Sciatic nerve (tissue), 2 donors: ENCODE data around the gene HBG2. TPM values are rescaled to one million over a fixed set of nuclear protein-coding genes. Genes with fewer than 3 reads are reported as not detected.
A peak's percentile ranks its signal among the peaks of the same experiment; 100 is the strongest.

Source experiments
- ATAC-seq: fragments of 200-7000 bp; cut with Tn5 transposase; one replicate; pipeline ENCODE4 v1.9.1; 2020; ENCODE audit warnings: mild to moderate bottlenecking, moderate library complexity
- DNase-seq: peaks from one replicate; pipeline ENCODE4 v3.0.0-alpha.2; 2020; ENCODE audit warnings: low spot score
- intact Hi-C: fragments of 100-400 bp; cut with DNase I; formaldehyde crosslinking; loops from one replicate; pipeline ENCODE4 v1.14.2; 2022
- total RNA-seq: library from RNA; stranded (reverse); fragmentation: NEBNext Ultra II Directional; extraction: Animal tissue kit (Norgen Biotek cat#: 25700); gene quantifications from one replicate; pipeline ENCODE4 v1.2.1, GENCODE V29; 2021
- donor health status: DM: no; HTN: no; CAD: no.
- donor health status: DM: no; HTN: no; CAD: no.

The HBG2 gene
- total RNA-seq, 1 donor from 2014 or later: 6.1 TPM

DNA sequence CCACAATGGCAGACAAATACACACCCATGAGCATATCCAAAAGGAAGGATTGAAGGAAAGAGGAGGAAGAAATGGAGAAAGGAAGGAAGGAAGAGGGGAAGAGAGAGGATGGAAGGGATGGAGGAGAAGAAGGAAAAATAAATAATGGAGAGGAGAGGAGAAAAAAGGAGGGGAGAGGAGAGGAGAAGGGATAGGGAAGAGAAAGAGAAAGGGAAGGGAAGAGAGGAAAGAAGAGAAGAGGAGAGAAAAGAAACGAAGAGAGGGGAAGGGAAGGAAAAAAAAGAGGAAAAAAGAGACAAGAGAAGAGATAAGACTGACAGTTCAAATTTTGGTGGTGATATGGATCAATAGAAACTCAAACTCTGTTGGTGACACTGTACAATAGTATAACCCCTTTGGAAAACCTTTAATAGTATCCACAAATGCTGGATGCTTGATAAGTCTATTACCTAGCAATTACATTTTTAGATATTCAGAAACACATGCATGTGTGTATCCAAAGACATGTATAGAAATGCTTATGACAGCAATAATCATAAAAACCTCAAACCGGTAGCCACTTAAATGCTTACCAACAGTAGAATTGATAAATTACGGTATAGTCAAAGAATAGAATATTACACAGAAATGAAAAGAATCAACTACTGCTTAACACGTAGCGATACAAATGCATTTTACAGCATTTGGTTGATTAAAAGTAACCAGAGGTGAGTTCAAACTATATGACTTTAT, 19.1 kb downstream of the HBG2 start:
- intact Hi-C loops: no loop called here
- ATAC-seq (no peak), DNase-seq (no peak)

DNA sequence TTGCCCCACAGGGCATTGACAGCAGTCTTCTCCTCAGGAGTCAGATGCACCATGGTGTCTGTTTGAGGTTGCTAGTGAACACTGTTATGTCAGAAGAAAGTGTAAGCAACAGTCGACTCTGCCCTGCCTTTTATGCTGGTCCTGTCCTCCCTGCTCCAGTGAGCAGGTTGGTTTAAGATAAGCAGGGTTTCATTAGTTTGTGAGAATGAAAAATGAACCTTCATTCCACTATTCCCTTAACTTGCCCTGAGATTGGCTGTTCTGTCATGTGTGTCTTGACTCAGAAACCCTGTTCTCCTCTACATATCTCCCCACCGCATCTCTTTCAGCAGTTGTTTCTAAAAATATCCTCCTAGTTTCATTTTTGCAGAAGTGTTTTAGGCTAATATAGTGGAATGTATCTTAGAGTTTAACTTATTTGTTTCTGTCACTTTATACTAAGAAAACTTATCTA, 20.2 kb downstream of the HBG2 start, which contains the start of gene HBD:
HBD (minus strand) TSS at position 103 of the 454 bp plus-strand sequence; CDS start at position 53, 50 bp downstream.
- intact Hi-C loops: no loop called here
- ATAC-seq: no peak
- no peak for DNase-seq

DNA sequence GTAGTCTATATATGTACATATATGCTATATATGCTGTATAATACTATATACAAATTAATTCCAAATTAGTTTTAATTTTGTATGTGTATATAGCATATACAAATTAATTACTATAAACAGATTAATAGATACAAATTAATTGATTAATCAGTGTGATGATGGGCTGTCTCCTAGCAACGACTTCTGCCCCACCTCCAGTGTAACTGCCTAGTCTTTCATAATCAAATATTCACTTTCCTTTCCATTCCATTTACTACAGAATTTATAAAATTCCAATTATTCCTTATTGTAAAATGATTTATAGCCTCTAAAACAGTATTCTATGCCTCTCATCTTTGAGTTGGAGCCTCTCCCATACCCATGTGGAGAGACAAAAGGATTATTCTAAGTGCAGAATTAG, 21.3 kb downstream of the HBG2 start:
- ATAC-seq (no peak), DNase-seq (no peak)
- intact Hi-C loops: no loop called here

DNA sequence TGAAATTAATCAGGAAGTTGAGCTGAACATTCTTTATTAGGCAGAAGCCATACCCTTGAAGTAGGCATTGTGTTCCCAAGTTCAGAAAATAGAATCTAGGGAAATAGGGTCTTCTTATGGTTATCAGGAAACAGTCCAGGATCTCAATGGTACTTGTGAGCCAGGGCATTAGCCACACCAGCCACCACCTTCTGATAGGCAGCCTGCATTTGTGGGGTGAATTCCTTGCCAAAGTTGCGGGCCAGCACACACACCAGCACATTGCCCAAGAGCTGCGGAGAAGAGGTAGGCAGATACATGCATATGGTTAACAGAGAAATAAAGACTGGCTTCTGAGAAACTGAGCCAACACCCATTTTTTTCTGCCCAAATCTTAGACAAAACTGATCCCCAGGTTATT, 21.8 kb downstream of the HBG2 start:
- intact Hi-C loops: no loop called here
- ATAC-seq: no peak
- DNase-seq: no peak

- ATAC-seq (no peak), DNase-seq (no peak)
- intact Hi-C loops: no loop called here
Observed at GRCh38 chr11:5232176-5232575, 22.4 kb downstream of the HBG2 start.

DNA sequence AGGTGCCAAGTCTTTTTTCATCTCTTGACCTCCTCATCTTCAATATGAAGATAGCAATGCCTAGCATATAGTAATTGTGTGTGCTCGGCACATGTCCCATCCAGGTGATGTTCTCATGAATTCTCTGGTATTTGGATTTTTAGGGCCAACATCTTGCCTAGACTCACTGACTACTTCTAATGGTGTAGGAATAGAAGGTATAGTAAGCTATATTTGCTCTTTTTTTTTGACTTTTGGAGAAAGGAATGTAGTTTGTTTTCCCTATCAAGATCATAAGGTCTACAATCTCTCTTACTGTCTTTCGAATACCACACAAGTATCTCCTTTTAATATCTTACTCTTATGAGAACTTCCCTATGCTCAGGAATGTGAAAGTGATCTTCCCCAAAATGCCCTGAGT, 23.5 kb downstream of the HBG2 start:
- DNase-seq (no peak), ATAC-seq (no peak)
- intact Hi-C loops: no loop called here

DNA sequence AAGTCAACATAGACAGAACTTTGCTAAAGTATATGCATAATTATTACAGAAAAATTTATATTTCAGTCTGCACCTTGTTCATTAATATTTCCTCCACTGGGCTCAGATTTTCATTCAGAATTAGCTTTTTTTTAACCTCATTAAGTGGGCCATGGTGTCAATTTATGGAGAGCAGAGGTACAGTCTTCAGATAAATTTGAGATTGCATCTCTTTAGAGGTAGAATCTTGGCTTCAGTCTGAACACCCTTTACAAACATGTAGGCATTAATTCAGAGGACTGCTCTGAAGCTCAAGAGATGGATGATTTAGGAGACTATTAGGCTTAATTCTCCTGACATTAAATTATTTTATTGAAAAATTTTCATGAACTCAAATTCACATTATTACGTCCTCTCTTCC, 24.3 kb downstream of the HBG2 start:
- intact Hi-C loops: no loop called here
- ATAC-seq: no peak
- no peak for DNase-seq

GRCh38 chr11:5229796-5230195, 24.8 kb downstream of the HBG2 start:
- no peak for DNase-seq
- intact Hi-C loops: no loop called here
- no peak for ATAC-seq

GRCh38 chr11:5229356-5229755, 25.2 kb downstream of the HBG2 start:
- intact Hi-C loops: no loop called here
- no peak for ATAC-seq
- DNase-seq: no peak

DNA sequence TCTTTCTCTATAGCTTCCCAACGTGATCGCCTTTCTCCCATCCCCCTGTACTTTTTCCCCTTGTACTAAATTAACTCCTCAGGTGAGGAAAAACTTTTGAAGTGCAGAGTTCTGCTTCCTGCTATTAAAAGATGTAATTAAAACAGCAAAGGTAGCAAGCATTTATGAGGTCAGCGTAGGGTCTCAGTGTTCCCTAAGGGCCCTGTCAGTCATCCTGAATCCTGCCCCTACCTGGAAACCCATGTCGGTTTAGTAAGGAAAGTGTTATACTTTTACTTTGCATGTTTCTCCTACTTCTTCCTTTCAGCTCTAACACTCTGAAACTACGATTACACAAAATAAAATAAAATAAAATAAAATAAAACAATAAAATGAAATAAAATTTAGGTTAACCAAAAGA, 26.5 kb downstream of the HBG2 start:
- no peak for ATAC-seq
- intact Hi-C loops: no loop called here

DNA sequence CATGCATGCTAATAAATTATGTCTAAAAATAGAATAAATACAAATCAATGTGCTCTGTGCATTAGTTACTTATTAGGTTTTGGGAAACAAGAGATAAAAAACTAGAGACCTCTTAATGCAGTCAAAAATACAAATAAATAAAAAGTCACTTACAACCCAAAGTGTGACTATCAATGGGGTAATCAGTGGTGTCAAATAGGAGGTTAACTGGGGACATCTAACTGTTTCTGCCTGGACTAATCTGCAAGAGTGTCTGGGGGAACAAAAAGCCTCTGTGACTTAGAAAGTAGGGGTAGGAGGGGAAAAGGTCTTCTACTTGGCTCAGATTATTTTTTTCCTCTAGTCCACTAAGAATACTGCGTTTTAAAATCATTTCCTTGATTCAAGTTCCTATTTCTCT, 26.9 kb downstream of the HBG2 start:
- intact Hi-C loops: no loop called here
- ATAC-seq (no peak), DNase-seq (no peak)

More for the DNA sequence above, 26.5 kb downstream of the HBG2 start:
- no peak for DNase-seq

GRCh38 chr11:5226732-5227310, 27.8 kb downstream of the HBG2 start, which contains the start of gene HBB:
Gene HBB (minus strand): TSS chr11:5227071. CDS start chr11:5227021, 50 bp downstream.
- intact Hi-C loops: no loop called here
- no peak for ATAC-seq
- DNase-seq: no peak

- intact Hi-C loops: no loop called here
- ATAC-seq (peak; percentile 45), DNase-seq (no peak)
Observed at GRCh38 chr11:5225480-5225871, 29.1 kb downstream of the HBG2 start.

- intact Hi-C loops: no loop called here
Observed at GRCh38 chr11:5224538-5225479, 29.8 kb downstream of the HBG2 start.

DNA sequence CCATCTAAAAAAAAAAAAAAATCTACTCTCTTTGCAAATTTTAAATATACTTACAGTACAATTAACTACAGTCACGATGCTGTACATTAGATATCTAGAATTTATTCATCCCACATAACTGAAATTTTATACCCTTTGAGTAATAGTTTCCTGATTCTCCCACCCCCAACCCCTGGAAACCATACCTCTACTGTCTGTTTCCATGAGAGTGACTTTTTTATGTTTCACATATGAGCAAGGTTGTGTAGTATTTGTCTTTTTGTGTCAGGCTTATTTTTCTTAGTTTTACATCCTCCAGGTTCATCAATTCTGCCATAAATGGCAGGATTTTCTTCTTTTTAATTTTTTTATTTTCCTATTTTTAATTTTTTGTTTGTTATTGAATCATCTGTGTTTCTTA, 30.9 kb downstream of the HBG2 start:
- ATAC-seq: no peak
- intact Hi-C loops: no loop called here
- no peak for DNase-seq

More at GRCh38 chr11:5224538-5225479, 29.8 kb downstream of the HBG2 start:
- DNase-seq (no peak), ATAC-seq (no peak)

GRCh38 chr11:5223146-5223545, 31.4 kb downstream of the HBG2 start:
- intact Hi-C loops: no loop called here
- ATAC-seq: no peak

DNA sequence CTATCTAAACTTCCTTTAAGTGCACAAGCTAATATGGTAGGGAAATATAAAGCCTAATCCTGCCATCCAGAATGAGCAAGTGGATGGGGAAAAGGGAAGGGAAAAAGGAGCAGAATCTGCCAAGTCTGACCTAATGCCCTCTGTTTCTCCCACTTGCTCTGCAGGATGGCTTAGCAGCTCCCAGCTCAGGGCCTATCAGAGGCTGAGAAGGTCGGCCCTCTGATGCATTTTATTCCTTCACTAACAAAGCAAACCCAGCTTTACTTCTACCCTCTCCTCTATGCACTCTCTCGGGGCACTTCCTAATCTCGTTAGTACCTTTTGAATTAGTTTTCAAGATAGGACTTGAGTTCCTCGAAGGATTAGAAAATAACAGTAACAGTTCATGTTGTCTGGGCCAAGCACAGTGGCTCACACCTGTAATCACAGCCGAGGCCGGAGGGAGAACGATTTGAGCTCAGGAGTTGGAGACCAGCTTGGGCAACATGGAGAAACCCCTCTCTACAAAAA, 44.1 kb downstream of the HBG2 start:
- intact Hi-C loops: no loop called here
- no peak for DNase-seq

More at GRCh38 chr11:5223146-5223545, 31.4 kb downstream of the HBG2 start:
- DNase-seq: no peak

GRCh38 chr11:5204787-5205186, 49.8 kb downstream of the HBG2 start:
- DNase-seq (no peak), ATAC-seq (no peak)
- intact Hi-C loops: no loop called here

More for the DNA sequence above, 44.1 kb downstream of the HBG2 start:
- ATAC-seq: no peak

DNA sequence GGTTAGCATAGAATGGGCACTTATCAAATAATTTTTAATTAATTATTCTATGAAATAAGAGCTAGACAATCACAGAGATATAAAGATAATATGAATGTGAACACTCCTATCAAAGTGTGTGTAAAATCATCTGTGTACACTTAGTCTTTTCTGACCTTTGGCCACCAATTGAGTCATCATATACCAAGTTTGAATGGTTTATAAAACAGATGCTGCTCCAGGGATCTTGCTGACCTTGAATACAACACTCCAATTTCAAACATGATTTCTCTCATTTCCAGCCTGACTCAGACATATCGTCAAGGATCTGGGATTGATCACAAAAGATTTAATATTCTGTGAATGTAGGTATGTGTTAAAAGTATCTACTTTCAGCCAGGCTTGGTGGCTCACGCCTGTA, 51.2 kb downstream of the HBG2 start:
- ATAC-seq (no peak), DNase-seq (no peak)
- intact Hi-C loops: no loop called here
